Measurements from ENCODE around the gene ARHGAP32.

ARHGAP32 gene

DNA sequence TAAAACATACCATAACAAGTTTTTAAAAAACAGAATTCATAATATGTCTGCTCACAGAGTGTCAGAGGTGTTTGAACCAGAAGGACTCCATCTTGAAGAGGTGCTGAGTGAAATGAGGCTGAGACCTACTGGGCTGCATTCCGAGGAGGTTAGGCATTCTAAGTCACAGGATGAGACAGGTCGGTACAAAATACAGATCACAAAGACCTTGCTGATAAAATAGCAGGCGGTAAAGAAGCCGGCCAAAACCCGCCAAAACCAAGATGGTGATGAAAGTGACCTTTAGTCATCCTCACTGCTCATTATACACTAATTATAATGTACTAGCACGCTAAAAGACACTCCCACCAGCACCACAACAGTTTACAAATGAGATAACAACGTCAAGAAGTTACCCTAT is 116.4 kb downstream of the ARHGAP32 start:
- no peak for DNase-seq

GRCh38 chr11:129067454-129067853 is 124.7 kb downstream of the ARHGAP32 start:
- TF ChIP-seq, protein P1, sequence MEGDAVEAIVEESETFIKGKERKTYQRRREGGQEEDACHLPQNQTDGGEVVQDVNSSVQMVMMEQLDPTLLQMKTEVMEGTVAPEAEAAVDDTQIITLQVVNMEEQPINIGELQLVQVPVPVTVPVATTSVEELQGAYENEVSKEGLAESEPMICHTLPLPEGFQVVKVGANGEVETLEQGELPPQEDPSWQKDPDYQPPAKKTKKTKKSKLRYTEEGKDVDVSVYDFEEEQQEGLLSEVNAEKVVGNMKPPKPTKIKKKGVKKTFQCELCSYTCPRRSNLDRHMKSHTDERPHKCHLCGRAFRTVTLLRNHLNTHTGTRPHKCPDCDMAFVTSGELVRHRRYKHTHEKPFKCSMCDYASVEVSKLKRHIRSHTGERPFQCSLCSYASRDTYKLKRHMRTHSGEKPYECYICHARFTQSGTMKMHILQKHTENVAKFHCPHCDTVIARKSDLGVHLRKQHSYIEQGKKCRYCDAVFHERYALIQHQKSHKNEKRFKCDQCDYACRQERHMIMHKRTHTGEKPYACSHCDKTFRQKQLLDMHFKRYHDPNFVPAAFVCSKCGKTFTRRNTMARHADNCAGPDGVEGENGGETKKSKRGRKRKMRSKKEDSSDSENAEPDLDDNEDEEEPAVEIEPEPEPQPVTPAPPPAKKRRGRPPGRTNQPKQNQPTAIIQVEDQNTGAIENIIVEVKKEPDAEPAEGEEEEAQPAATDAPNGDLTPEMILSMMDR (IDR thresholded peaks at IDR 0.05; ENCODE audit: low read depth, low read length): no peak
- no peaks in the 10 kb centered on the region for H3K9me3 ChIP-seq (ENCODE audit: severe bottlenecking)
- DNase-seq: no peak
- H3K27me3 ChIP-seq (ENCODE audit: insufficient read depth, low read depth, severe bottlenecking): no peaks in the 10 kb centered on the region
- H3K36me3 ChIP-seq: peaks cover 15% of the 10 kb centered on the region
- no peak overlapping the region for H3K4me3 ChIP-seq (ENCODE audit: low read depth, low read length)
- H3K27ac ChIP-seq: no peak overlapping the region

More for the DNA sequence above, 116.4 kb downstream of the ARHGAP32 start:
- Histone ChIP-seq H3K9me3 (ENCODE audit: severe bottlenecking) (no peaks in the 10 kb centered on the region), H3K36me3 (no peaks in the 10 kb centered on the region), H3K27ac (no peak overlapping the region), H3K4me3 (ENCODE audit: low read depth, low read length) (no peak overlapping the region), H3K27me3 (ENCODE audit: insufficient read depth, low read depth, severe bottlenecking) (no peaks in the 10 kb centered on the region)
- TF ChIP-seq, protein P1 (IDR thresholded peaks at IDR 0.05; ENCODE audit: low read depth, low read length): no peak

DNA sequence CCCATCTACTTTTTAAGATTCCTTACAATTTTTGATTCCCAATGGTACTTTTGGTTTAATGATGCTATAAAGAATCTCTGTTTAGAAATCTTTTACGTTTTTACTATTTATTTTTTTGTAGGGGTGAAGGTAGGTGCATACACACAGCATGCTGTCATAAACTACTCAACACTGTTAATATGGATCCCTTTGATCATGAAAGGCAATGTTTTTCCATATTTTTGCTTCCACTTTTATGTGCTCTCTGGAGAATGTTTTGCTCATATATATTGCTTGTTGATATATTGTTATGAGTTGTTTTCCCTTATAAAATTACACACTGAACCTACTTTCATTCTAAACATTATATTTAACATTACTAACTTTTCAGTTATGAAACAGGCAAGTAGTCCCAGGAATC is 125.9 kb downstream of the ARHGAP32 start:
- Histone ChIP-seq H3K4me3 (ENCODE audit: low read depth, low read length) (no peak overlapping the region), H3K27ac (no peak overlapping the region), H3K9me3 (ENCODE audit: severe bottlenecking) (no peaks in the 10 kb centered on the region), H3K36me3 (peaks cover 21% of the 10 kb centered on the region), H3K27me3 (ENCODE audit: insufficient read depth, low read depth, severe bottlenecking) (no peaks in the 10 kb centered on the region)
- TF ChIP-seq, protein P1 (IDR thresholded peaks at IDR 0.05; ENCODE audit: low read depth, low read length): no peak
- no peak for DNase-seq

GRCh38 chr11:129063118-129063517 is 129.0 kb downstream of the ARHGAP32 start:
- no peak overlapping the region for H3K4me3 ChIP-seq (ENCODE audit: low read depth, low read length)
- H3K27ac ChIP-seq: no peak overlapping the region
- H3K9me3 ChIP-seq (ENCODE audit: severe bottlenecking): no peaks in the 10 kb centered on the region
- H3K36me3 ChIP-seq: peaks cover 21% of the 10 kb centered on the region
- no peaks in the 10 kb centered on the region for H3K27me3 ChIP-seq (ENCODE audit: insufficient read depth, low read depth, severe bottlenecking)
- TF ChIP-seq, protein P1 (IDR thresholded peaks at IDR 0.05; ENCODE audit: low read depth, low read length): no peak
- DNase-seq: no peak

DNA sequence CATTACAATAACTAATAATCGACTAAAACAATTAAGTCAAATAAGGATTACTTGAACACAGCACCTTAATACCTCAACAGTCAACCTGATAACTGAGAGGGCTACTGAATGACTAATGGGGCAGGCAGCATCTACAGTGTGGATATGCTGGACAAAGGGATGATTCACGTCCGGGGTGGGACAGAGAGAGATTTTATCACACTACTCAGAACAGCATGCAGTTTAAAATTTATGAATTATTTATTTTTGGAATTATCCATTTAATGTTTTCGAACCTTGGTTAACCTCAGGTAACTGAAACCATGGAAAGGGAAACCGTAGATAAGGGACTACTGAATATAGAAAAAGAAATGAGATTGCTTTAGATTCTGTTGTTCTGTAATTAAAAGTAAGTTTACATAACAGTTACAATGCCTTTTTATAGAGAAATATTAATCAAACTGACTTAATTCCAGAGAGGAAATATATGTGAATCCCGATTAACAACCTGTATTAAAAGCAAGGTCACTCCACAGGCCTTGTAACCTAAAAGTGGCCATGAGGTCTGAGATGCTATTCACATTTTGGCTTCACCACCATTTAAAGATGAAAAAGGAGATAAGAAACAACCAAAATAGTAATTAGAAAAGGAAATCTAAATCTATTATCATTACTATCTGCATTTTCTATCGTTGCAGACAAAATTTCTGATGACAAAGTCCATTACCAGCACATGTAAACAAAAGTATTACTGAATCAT is 130.5 kb downstream of the ARHGAP32 start:
- no peak for DNase-seq
- H3K4me3 ChIP-seq (ENCODE audit: low read depth, low read length): no peak overlapping the region
- H3K36me3 ChIP-seq: peaks cover 21% of the 10 kb centered on the region

More for the DNA sequence above, 130.5 kb downstream of the ARHGAP32 start:
- Histone ChIP-seq H3K9me3 (ENCODE audit: severe bottlenecking) (no peaks in the 10 kb centered on the region), H3K27ac (peak overlapping the region; percentile 59), H3K27me3 (ENCODE audit: insufficient read depth, low read depth, severe bottlenecking) (no peaks in the 10 kb centered on the region)
- TF ChIP-seq, protein P1 (IDR thresholded peaks at IDR 0.05; ENCODE audit: low read depth, low read length): no peak

Data from WERI-Rb-1 (cell line).